ENCODE data around the gene ZNF823.

GRCh38 chr19:11784356-11784755, 45.6 kb upstream of the ZNF823 start:
- TF ChIP-seq EZH2 (IDR thresholded peaks at IDR 0.05; ENCODE audit: borderline replicate concordance, low read length) (no peak), CTCF (IDR thresholded peaks at IDR 0.05; ENCODE audit: low read length) (no peak)

Measured in OCI-LY1 (cell line).